ENCODE results near the gene COL6A2.

DNA sequence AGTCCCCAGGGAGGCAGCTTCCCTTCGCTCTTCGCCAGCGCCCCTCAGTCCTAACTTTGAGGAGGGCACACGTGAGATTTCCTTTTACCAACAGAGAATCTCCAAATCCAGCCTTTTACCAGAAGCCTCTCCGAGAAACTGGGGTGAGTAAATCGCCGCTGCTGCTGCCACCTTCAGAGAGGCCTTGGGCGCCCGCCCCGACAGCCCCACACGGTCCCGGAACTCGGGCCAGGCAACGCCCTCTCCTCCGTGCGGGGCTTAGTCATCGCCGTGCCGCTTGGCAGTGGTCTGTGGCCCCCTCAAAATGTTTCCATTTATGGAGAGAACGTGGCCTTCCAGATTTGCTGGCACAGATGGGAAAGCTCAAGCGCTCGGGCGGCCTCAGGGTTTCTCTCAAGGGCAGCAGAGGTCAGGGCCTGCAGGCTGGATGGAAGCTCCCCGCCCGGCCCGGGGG, 41.4 kb upstream of the COL6A2 start:
- TF ChIP-seq SIN3A (IDR thresholded peaks at IDR 0.05; ENCODE audit: low read depth) (no peak), POLR2A (IDR thresholded peaks at IDR 0.05; ENCODE audit: borderline replicate concordance, extremely low read depth, insufficient read depth, insufficient read length) (no peak), EZH2phosphoT487 (IDR thresholded peaks at IDR 0.05; ENCODE audit: borderline replicate concordance) (no peak), CEBPB (IDR thresholded peaks at IDR 0.05; ENCODE audit: low read depth) (no peak), JUND (IDR thresholded peaks at IDR 0.05) (no peak), YY1 (IDR thresholded peaks at IDR 0.05; ENCODE audit: extremely low read depth, insufficient replicate concordance, low read depth, low read length) (no peak), POLR2AphosphoS5 (IDR thresholded peaks at IDR 0.05; ENCODE audit: low read depth, low read length) (no peak), EZH2 (IDR thresholded peaks at IDR 0.05) (no peak)
- TF ChIP-seq, protein P1, sequence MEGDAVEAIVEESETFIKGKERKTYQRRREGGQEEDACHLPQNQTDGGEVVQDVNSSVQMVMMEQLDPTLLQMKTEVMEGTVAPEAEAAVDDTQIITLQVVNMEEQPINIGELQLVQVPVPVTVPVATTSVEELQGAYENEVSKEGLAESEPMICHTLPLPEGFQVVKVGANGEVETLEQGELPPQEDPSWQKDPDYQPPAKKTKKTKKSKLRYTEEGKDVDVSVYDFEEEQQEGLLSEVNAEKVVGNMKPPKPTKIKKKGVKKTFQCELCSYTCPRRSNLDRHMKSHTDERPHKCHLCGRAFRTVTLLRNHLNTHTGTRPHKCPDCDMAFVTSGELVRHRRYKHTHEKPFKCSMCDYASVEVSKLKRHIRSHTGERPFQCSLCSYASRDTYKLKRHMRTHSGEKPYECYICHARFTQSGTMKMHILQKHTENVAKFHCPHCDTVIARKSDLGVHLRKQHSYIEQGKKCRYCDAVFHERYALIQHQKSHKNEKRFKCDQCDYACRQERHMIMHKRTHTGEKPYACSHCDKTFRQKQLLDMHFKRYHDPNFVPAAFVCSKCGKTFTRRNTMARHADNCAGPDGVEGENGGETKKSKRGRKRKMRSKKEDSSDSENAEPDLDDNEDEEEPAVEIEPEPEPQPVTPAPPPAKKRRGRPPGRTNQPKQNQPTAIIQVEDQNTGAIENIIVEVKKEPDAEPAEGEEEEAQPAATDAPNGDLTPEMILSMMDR (IDR thresholded peaks at IDR 0.05 in 2 of 3, conservative IDR thresholded peaks at IDR 0.05 in 1 of 3; ENCODE audit: borderline replicate concordance in 1 of 3, insufficient read depth in 1 of 3, low read depth in 2 of 3, low read length in 2 of 3) = no peak
- TF ChIP-seq, protein P2, sequence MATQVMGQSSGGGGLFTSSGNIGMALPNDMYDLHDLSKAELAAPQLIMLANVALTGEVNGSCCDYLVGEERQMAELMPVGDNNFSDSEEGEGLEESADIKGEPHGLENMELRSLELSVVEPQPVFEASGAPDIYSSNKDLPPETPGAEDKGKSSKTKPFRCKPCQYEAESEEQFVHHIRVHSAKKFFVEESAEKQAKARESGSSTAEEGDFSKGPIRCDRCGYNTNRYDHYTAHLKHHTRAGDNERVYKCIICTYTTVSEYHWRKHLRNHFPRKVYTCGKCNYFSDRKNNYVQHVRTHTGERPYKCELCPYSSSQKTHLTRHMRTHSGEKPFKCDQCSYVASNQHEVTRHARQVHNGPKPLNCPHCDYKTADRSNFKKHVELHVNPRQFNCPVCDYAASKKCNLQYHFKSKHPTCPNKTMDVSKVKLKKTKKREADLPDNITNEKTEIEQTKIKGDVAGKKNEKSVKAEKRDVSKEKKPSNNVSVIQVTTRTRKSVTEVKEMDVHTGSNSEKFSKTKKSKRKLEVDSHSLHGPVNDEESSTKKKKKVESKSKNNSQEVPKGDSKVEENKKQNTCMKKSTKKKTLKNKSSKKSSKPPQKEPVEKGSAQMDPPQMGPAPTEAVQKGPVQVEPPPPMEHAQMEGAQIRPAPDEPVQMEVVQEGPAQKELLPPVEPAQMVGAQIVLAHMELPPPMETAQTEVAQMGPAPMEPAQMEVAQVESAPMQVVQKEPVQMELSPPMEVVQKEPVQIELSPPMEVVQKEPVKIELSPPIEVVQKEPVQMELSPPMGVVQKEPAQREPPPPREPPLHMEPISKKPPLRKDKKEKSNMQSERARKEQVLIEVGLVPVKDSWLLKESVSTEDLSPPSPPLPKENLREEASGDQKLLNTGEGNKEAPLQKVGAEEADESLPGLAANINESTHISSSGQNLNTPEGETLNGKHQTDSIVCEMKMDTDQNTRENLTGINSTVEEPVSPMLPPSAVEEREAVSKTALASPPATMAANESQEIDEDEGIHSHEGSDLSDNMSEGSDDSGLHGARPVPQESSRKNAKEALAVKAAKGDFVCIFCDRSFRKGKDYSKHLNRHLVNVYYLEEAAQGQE (IDR thresholded peaks at IDR 0.05; ENCODE audit: low read depth) = no peak

Data from HCT116 (cell line).